ENCODE data around the gene NSG1.

DNA sequence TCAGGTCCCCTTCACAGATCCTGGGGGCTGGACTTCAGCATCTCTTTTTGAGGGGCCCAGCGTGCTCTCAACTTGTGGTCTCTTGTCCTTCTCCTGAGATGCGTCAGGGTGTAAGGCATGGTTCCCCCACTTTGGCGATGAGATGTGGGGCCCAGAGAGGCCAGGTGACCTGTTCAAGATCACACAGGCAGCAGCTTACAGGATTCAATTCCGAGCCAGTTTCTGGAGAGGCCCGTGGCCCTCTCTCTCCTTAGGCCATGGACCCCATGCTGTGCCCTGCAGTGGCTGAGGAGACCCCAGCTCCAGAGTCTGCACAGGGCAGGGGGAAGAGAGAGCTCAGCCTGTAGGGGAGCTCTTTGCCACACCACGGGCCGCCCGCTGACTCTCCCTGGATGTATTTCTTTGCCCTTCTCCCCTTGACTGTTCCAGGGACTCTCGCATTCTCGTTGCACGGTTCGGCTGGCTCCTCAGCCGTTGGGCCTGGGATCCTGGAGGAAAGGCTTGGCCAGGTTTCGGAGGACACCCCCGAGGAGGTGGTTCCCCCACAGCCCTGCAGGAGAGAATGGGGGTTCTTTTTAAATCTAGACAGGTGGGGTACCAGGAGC, 18.6 kb downstream of the NSG1 start:
- TF ChIP-seq, protein P1, sequence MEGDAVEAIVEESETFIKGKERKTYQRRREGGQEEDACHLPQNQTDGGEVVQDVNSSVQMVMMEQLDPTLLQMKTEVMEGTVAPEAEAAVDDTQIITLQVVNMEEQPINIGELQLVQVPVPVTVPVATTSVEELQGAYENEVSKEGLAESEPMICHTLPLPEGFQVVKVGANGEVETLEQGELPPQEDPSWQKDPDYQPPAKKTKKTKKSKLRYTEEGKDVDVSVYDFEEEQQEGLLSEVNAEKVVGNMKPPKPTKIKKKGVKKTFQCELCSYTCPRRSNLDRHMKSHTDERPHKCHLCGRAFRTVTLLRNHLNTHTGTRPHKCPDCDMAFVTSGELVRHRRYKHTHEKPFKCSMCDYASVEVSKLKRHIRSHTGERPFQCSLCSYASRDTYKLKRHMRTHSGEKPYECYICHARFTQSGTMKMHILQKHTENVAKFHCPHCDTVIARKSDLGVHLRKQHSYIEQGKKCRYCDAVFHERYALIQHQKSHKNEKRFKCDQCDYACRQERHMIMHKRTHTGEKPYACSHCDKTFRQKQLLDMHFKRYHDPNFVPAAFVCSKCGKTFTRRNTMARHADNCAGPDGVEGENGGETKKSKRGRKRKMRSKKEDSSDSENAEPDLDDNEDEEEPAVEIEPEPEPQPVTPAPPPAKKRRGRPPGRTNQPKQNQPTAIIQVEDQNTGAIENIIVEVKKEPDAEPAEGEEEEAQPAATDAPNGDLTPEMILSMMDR (IDR thresholded peaks at IDR 0.05), result no peak
- no peak for TF ChIP-seq POLR2AphosphoS5 (IDR thresholded peaks at IDR 0.05; ENCODE audit: low read depth, low read length)
- TF ChIP-seq, protein P2, sequence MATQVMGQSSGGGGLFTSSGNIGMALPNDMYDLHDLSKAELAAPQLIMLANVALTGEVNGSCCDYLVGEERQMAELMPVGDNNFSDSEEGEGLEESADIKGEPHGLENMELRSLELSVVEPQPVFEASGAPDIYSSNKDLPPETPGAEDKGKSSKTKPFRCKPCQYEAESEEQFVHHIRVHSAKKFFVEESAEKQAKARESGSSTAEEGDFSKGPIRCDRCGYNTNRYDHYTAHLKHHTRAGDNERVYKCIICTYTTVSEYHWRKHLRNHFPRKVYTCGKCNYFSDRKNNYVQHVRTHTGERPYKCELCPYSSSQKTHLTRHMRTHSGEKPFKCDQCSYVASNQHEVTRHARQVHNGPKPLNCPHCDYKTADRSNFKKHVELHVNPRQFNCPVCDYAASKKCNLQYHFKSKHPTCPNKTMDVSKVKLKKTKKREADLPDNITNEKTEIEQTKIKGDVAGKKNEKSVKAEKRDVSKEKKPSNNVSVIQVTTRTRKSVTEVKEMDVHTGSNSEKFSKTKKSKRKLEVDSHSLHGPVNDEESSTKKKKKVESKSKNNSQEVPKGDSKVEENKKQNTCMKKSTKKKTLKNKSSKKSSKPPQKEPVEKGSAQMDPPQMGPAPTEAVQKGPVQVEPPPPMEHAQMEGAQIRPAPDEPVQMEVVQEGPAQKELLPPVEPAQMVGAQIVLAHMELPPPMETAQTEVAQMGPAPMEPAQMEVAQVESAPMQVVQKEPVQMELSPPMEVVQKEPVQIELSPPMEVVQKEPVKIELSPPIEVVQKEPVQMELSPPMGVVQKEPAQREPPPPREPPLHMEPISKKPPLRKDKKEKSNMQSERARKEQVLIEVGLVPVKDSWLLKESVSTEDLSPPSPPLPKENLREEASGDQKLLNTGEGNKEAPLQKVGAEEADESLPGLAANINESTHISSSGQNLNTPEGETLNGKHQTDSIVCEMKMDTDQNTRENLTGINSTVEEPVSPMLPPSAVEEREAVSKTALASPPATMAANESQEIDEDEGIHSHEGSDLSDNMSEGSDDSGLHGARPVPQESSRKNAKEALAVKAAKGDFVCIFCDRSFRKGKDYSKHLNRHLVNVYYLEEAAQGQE (IDR thresholded peaks at IDR 0.05; ENCODE audit: insufficient read depth in 1 of 2, low read depth in 2 of 2, low read length in 1 of 2), result no peak
- TF ChIP-seq SIN3A (IDR thresholded peaks at IDR 0.05; ENCODE audit: borderline replicate concordance, insufficient read depth, low read depth, low read length), result no peak
